ENCODE measurements around the gene UGDH. TPM values are rescaled to one million over a fixed set of nuclear protein-coding genes. Genes with fewer than 3 reads are reported as not detected.
"Not testable (repeated sequence)": the region's sequence is repeated elsewhere in the genome, so short reads cannot be mapped to it uniquely, and the experiment has no call there.

UGDH gene
- total RNA-seq, 1 experiment from 2014 or later = 53.4 TPM

DNA sequence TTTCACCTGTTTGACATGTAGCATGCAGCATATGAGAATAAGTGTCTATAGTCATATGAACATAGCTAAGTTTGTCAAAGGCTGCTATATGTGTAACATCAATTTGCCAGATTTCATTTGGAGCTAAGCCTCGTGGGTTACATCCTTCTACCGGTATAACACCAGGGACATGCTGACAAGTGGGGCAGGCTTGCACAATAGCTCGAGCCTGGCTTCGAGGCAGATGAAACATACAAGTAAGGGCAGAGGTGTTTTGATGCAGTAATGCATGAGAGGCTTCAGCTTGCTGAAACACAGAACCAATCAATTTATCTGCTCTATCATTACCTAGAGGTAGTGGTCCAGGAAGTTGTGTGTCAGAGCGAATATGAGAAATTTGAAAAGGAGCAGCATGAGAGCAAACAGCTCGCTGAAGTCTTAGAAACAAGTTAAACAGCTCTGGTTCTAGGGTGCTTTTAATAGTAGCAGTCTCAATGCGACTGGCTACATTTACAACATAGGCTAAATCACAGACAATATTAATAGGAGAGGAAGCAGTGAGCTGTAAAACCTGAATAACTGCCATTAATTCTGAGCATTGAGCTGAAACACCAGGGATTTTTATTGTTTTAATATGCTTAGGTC, 14.9 kb upstream of the UGDH start:
- Histone ChIP-seq H3K4me3 (ENCODE audit: low read length) (peak overlapping the region; percentile 26; the same call in 1 of the 2 replicates), H3K9me2 (replicated peaks; ENCODE audit: low read length) (no peaks in the 10 kb centered on the region), H3K9ac (ENCODE audit: low read length) (peak overlapping the region; percentile 36; the same call in 1 of the 2 replicates), H3K79me2 (ENCODE audit: low read length) (no peaks in the 10 kb centered on the region), H3K4me1 (ENCODE audit: insufficient read depth, low read length) (peaks cover 64% of the 10 kb centered on the region), H3K36me3 (ENCODE audit: low read depth, low read length) (no peaks in the 10 kb centered on the region), H4K20me1 (ENCODE audit: low read length) (no peaks in the 10 kb centered on the region), H3K27ac (ENCODE audit: low read length) (peak overlapping the region; percentile 97), H3K27me3 (ENCODE audit: low read length) (no peaks in the 10 kb centered on the region), H3K9me3 (ENCODE audit: low read length) (no peaks in the 10 kb centered on the region), H3F3A (ENCODE audit: low read length, unreplicated experiment) (peaks cover 16% of the 10 kb centered on the region), H3K4me2 (ENCODE audit: low read length) (peak overlapping the region; percentile 71), H2AFZ (ENCODE audit: low read length) (0 out of 2 replicates have a peak overlapping the region, but pooled peaks have one; percentile 0)
- ATAC-seq (peak; percentile 29; the same call in 1 of the 2 replicates), DNase-seq (peak; percentile 72)
- intact Hi-C loops (cut with micrococcal nuclease) = no loop called here
- CTCF ChIA-PET = interaction anchor here (0.8 kb wide), 1 partner anchor 15 kb away, joined by 4 read pairs; the partner anchor contains the start of gene UGDH
- TSS peak; percentile 17 for BruUV-seq (replicated peaks)
- POLR2A ChIA-PET (ENCODE audit: unreplicated experiment) = interaction anchor here (0.5 to 1.8 kb wide), 3 partner anchors 15 to 28 kb away, joined by 4 to 26 read pairs (median 5); partner anchors contain the start of gene UGDH
- no peak for TF ChIP-seq CTCF (conservative IDR thresholded peaks at IDR 0.05; ENCODE audit: low read depth, low read length)
- TF ChIP-seq EZH2phosphoT487 (IDR thresholded peaks at IDR 0.05; ENCODE audit: borderline replicate concordance, low read length) = no peak
- TF ChIP-seq EZH2 (IDR thresholded peaks at IDR 0.05; ENCODE audit: low read length, unreplicated experiment) = no peak

GRCh38 chr4:39539089-39539611, 11.9 kb upstream of the UGDH start:
- peak overlapping the region; percentile 77 for H3K4me2 ChIP-seq (ENCODE audit: low read length)
- peak overlapping the region; percentile 97 for H3K27ac ChIP-seq (ENCODE audit: low read length)
- H4K20me1 ChIP-seq (ENCODE audit: low read length) = no peaks in the 10 kb centered on the region
- no peaks in the 10 kb centered on the region for H3K79me2 ChIP-seq (ENCODE audit: low read length)
- peaks cover 53% of the 10 kb centered on the region for H3K4me1 ChIP-seq (ENCODE audit: insufficient read depth, low read length)
- TF ChIP-seq EZH2phosphoT487 (IDR thresholded peaks at IDR 0.05; ENCODE audit: borderline replicate concordance, low read length) (no peak), EZH2 (IDR thresholded peaks at IDR 0.05; ENCODE audit: low read length, unreplicated experiment) (no peak), CTCF (conservative IDR thresholded peaks at IDR 0.05; ENCODE audit: low read depth, low read length) (no peak)
- peak overlapping the region; percentile 48 for H3K4me3 ChIP-seq (ENCODE audit: low read length)
- H2AFZ ChIP-seq (ENCODE audit: low read length) = peak overlapping the region; percentile 25; the same call in 1 of the 2 replicates
- ChIA-PET POLR2A (ENCODE audit: unreplicated experiment) (interaction anchor here (0.6 to 0.7 kb wide), 2 partner anchors 10 to 287 kb away, joined by 3 to 5 read pairs; no protein-coding TSS in a partner anchor), CTCF (no interaction called here)
- H3K9me3 ChIP-seq (ENCODE audit: low read length) = no peaks in the 10 kb centered on the region
- peaks cover 16% of the 10 kb centered on the region for H3F3A ChIP-seq (ENCODE audit: low read length, unreplicated experiment)
- ATAC-seq (peak; percentile 23), DNase-seq (peak; percentile 68)
- H3K9ac ChIP-seq (ENCODE audit: low read length) = peak overlapping the region; percentile 74
- H3K9me2 ChIP-seq (replicated peaks; ENCODE audit: low read length) = no peaks in the 10 kb centered on the region
- no peaks in the 10 kb centered on the region for H3K27me3 ChIP-seq (ENCODE audit: low read length)
- H3K36me3 ChIP-seq (ENCODE audit: low read depth, low read length) = no peaks in the 10 kb centered on the region; the same call in 1 of the 2 replicates
- BruUV-seq (replicated peaks) = no TSS peak
- intact Hi-C loops (cut with micrococcal nuclease) = no loop called here

DNA sequence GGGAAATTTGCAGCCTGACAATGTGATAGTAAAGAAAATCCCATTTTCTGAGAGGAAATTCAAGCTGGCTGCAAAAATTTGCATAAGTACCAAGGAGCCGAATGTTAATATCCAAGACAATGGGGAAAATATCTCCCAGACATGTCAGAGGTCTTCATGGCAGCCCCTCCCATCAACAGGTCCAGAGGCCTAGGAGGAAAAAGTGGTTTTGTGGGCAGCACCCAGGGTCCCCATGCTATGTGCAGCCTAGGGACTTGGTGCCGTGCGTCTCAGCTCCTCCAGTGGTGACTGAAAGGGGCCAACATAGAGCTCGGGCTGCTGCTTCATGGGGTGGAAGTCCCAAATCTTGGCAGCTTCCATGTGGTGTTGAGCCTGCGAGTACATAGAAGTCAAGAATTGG, 6.3 kb upstream of the UGDH start:
- no TSS peak for BruUV-seq (replicated peaks)
- H3K9ac ChIP-seq (ENCODE audit: low read length) = no peak overlapping the region
- intact Hi-C loops (cut with micrococcal nuclease) = no loop called here
- H3K4me2 ChIP-seq (ENCODE audit: low read length) = no peak overlapping the region
- H3K9me2 ChIP-seq (replicated peaks; ENCODE audit: low read length) = no peaks in the 10 kb centered on the region
- H3K9me3 ChIP-seq (ENCODE audit: low read length) = no peaks in the 10 kb centered on the region
- H3K27ac ChIP-seq (ENCODE audit: low read length) = no peak overlapping the region
- H4K20me1 ChIP-seq (ENCODE audit: low read length) = no peaks in the 10 kb centered on the region
- H3K79me2 ChIP-seq (ENCODE audit: low read length) = 0 out of 2 replicates have a peak, but pooled peaks cover 3% of the 10 kb centered on the region
- no peaks in the 10 kb centered on the region for H3K27me3 ChIP-seq (ENCODE audit: low read length)
- peaks cover 11% of the 10 kb centered on the region for H3K4me1 ChIP-seq (ENCODE audit: insufficient read depth, low read length)
- H2AFZ ChIP-seq (ENCODE audit: low read length) = no peak overlapping the region
- peaks cover 14% of the 10 kb centered on the region; the same call in 1 of the 2 replicates for H3K36me3 ChIP-seq (ENCODE audit: low read depth, low read length)
- ATAC-seq = no peak
- no peak overlapping the region for H3K4me3 ChIP-seq (ENCODE audit: low read length)
- DNase-seq = no peak
- ChIA-PET CTCF (no interaction called here), POLR2A (ENCODE audit: unreplicated experiment) (no interaction called here)
- TF ChIP-seq CTCF (conservative IDR thresholded peaks at IDR 0.05; ENCODE audit: low read depth, low read length) (no peak), EZH2 (IDR thresholded peaks at IDR 0.05; ENCODE audit: low read length, unreplicated experiment) (no peak), EZH2phosphoT487 (IDR thresholded peaks at IDR 0.05; ENCODE audit: borderline replicate concordance, low read length) (no peak)
- peaks cover 1% of the 10 kb centered on the region for H3F3A ChIP-seq (ENCODE audit: low read length, unreplicated experiment)

DNA sequence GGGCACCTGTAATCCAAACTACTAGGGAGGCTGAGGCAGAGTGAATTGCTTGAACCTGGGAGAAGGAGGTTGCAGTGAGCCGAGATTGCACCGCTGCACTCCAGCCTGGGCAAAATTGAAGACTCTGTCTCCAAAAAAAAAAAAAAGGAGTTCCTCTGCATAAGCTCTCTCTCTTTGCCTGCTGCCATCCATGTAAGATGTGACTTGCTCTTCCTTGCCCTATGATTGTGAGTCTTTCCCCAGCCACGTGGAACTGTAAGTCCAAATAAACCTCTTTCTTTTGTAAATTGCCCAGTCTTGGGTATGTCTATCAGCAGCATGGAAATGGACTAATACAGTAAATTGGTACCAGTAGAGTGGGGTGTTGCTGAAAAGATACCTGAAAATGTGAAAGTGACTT, 5.0 kb upstream of the UGDH start:
- ATAC-seq; DNase-seq; H3K4me2 ChIP-seq (ENCODE audit: low read length); H3K4me1 ChIP-seq (ENCODE audit: insufficient read depth, low read length); intact Hi-C loops (cut with micrococcal nuclease); H3K4me3 ChIP-seq (ENCODE audit: low read length); H3F3A ChIP-seq (ENCODE audit: low read length, unreplicated experiment); H2AFZ ChIP-seq (ENCODE audit: low read length); H3K9me3 ChIP-seq (ENCODE audit: low read length); CTCF ChIA-PET; H4K20me1 ChIP-seq (ENCODE audit: low read length); H3K9ac ChIP-seq (ENCODE audit: low read length); POLR2A ChIA-PET (ENCODE audit: unreplicated experiment); H3K27ac ChIP-seq (ENCODE audit: low read length); H3K79me2 ChIP-seq (ENCODE audit: low read length); BruUV-seq (replicated peaks); H3K27me3 ChIP-seq (ENCODE audit: low read length); H3K9me2 ChIP-seq (replicated peaks; ENCODE audit: low read length): not testable (repeated sequence)
- peaks cover 14% of the 10 kb centered on the region; the same call in 1 of the 2 replicates for H3K36me3 ChIP-seq (ENCODE audit: low read depth, low read length)

All from PC-3 (cell line).